ENCODE measurements around the gene LBR.

The LBR gene

DNA sequence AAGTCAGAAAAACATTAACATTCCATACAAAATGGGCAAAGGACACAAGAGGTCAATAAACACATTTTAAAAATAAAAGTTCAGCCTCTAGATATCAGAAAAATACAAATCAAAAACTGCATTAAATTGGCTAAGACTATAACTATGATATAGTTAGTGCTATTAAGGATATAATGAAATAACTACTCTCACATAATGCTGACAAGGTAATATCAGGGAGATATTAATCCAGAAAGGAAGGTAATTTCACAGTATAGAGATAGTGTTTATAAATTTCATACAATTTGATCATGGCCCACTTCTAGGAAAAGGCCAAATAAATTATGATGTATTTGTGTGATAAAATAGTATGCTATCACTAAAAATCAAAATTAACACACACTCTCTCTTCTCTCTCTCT, 61.8 kb downstream of the LBR start:
- no peak for DNase-seq

DNA sequence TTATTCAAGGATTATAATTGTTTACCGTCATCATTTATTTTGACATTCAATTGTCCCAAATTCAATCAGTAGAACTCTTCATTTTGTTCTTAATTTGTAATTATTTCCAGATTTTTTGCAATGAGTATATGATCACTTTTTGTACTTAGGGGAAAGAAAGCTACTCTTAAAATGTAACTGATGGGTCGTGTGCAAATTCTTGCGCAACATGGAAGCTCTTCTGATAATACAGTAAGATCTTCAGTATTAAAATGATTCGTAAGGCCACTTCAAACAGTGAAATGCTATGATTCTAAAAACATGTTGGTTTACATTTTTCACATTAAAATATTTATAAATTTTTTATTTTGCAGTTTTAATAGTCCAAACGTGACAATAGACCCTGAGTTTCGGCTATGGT, 63.4 kb downstream of the LBR start:
- DNase-seq, result no peak

DNA sequence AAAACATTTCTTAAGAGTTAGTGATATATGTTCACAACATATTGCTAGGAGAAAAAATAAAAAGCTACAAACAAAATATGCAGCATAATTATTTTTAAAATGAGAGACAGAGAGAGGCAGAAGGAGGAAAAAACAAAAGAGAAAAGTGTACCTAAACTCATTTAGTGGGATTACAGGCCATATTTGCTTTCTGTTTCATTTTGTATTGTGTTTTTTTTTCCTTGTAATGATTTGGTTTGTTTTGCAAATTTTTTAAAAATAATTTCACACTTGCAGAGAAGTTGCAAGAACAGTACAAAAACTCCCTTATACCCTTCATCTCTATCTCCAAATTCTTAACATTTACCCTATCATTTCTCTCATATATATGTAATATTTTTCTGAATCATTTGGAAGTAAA, 65.0 kb downstream of the LBR start:
- DNase-seq, result no peak

DNA sequence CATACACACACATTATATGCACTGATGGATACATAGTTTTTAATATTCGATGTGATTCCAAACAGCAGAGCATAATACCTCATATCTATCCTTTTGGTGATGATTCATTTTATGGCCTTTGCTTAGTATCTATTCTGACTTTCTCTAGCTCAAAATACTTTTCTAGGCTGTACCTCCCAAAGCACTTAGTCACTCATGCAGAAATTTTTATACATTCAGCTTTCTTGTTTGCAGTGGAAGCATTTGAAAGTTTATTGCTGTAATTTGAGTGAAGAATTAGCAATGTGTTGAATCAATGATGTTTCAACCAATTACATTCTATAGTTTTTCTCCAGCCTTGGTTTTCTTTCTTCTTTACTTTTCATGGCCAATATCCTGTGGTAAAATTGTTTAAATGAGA, 66.7 kb downstream of the LBR start:
- DNase-seq, result no peak

DNA sequence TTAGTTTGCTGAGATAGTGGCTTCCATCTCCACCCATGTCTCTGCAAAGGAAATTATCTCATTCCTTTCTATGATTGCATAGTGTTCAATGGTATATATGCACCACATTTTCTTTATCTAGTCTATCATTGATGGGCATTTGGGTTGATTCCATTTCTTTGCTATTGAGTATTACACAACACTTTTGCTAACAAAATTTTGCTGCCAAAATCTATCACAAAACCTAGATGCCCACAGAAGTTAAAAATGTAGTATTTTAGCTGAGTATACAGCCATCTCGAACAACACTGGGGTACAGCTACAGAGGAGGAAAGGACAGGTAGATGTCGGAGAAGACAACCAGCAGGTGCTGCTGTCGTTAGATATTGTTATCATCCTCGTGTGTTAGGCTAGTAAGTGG, 67.7 kb downstream of the LBR start:
- DNase-seq, result no peak

DNA sequence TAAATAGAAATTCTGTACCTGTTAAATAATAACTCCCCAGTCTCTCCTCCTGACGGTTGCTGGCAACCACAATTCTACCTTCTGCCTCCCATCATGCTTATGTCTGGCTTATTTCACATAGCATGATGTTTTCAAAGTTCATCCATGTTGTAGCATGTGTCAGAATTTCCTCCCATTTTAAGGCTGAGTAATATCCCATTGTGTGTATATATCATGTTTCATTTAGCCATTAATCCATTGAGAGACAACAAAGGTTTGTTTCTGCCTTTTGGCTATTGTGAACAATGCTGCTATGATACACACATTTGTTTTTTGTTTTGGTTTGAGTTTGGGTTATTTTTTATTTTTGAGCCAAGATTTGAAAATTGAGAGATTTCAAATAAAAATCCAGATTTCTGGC, 72.0 kb downstream of the LBR start:
- DNase-seq, result no peak

DNA sequence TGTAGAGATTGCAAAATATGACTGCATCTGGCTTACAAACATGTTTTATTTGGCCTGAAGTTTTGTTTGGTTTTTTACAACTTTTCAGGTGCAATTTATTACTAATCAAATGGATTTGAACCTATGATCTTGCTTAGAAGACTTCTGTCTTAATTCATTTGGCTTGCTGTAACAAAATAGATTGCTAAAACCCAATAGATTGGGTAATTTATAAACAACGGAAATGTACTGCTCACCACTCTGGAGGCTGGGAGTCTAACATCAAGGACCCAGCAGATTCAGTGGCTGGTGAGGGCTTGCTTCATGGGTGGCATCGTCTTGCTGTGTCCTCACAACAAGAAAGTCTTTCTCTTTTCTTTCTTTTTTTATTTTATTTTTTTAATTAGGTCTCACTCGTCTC, 72.9 kb downstream of the LBR start:
- DNase-seq, result no peak
